Lower leg skin (tissue), 4 donors: ENCODE results near the gene PLD1. TPM values are rescaled to one million over a fixed set of nuclear protein-coding genes. Genes with fewer than 3 reads are reported as not detected.

Source experiments
- DNase-seq, 2 donors: peaks; one replicate each; pipeline ENCODE4 v3.0.0-alpha.2; 2019; ENCODE audit warnings: low spot score in 2 of 2
- H3K4me3 ChIP-seq: fragments of 200-600 bp; sonication (generic); 2 replicates; pipeline ENCODE4 v1.5.1; 2017; ENCODE audit warnings: mild to moderate bottlenecking, low read depth; ENCODE audit not compliant: poor library complexity, severe bottlenecking
- POLR2A ChIP-seq, 2 donors: fragments of 450-650 bp; IDR thresholded peaks; one replicate each; pipeline ENCODE4 v1.6.1; 2016 to 2017; ENCODE audit warnings: antibody characterized with exemption in 2 of 2, mild to moderate bottlenecking in 1 of 2, moderate library complexity in 1 of 2
- WGBS, 2 donors: methylation state at CpG; one replicate each; pipeline ENCODE4 v1.1.5; 2018; 5-methylcytosine and 5-hydroxymethylcytosine counted together
- intact Hi-C: fragments of 100-400 bp; cut with DNase I; formaldehyde crosslinking; loops from one replicate; pipeline ENCODE4 v1.15.0; 2023; ENCODE audit warnings: low total_unique reads
- total RNA-seq, 4 donors: library from RNA; depleted of rRNA; stranded (reverse); fragments of >200 nt; gene quantifications; one replicate each; pipeline ENCODE4 v1.1.0, GENCODE V29; 2016
- TF ChIP-seq, protein P1 (sequence below), 3 donors: fragments of 450-650 bp; IDR thresholded peaks; one replicate each; pipeline ENCODE4 v1.5.1; 2016; ENCODE audit warnings: antibody characterized with exemption in 3 of 3, mild to moderate bottlenecking in 3 of 3, moderate library complexity in 2 of 3

Gene PLD1
- total RNA-seq, 4 donors from 2014 or later = 26.4 to 55.8 (median 48.7) TPM

DNA sequence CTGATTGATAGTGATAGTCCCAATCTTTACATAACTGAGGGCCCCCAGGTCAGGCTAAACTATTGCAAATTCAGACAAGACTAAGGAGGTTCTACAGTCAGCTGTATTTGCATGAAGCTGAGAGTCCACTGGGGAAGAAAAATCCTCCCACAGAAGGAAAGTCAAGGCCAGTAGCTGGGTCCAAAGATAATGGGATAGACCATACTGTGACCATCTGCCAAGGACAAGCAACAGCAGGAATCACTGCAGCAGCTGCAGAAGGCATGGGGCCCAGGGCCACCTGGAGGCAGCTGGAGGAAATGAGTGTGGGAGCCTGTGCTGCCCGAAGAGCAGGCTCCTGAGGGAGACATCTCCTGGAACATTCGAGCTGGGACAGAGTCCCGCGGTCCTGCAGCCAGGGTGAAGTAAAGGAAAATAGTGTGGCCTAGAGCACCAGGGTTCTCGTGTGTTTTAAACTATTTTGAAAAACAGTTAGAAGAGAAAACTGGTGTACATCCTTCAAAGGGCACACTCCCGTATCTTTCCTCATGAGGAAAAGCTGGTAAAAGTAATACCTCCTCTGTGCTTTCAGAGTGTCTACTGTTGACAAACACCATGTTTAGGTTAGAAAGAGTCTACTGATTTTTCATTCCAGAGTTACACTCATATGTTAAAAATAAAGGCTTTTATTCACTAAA, 19.7 kb upstream of the PLD1 start:
- no peak overlapping the region for H3K4me3 ChIP-seq
- intact Hi-C loops = loop anchor here (10.0 kb wide), 1 partner anchor 175 kb away; no protein-coding TSS in a partner anchor
- peak in 1 of 2 donors; percentile 90 for DNase-seq
- 13 to 19% methylated on average over 6 of the region's 6 CpGs for WGBS, 2 donors
- no peak for TF ChIP-seq POLR2A (IDR thresholded peaks at IDR 0.05)
- TF ChIP-seq, protein P1, sequence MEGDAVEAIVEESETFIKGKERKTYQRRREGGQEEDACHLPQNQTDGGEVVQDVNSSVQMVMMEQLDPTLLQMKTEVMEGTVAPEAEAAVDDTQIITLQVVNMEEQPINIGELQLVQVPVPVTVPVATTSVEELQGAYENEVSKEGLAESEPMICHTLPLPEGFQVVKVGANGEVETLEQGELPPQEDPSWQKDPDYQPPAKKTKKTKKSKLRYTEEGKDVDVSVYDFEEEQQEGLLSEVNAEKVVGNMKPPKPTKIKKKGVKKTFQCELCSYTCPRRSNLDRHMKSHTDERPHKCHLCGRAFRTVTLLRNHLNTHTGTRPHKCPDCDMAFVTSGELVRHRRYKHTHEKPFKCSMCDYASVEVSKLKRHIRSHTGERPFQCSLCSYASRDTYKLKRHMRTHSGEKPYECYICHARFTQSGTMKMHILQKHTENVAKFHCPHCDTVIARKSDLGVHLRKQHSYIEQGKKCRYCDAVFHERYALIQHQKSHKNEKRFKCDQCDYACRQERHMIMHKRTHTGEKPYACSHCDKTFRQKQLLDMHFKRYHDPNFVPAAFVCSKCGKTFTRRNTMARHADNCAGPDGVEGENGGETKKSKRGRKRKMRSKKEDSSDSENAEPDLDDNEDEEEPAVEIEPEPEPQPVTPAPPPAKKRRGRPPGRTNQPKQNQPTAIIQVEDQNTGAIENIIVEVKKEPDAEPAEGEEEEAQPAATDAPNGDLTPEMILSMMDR (IDR thresholded peaks at IDR 0.05) = no peak

DNA sequence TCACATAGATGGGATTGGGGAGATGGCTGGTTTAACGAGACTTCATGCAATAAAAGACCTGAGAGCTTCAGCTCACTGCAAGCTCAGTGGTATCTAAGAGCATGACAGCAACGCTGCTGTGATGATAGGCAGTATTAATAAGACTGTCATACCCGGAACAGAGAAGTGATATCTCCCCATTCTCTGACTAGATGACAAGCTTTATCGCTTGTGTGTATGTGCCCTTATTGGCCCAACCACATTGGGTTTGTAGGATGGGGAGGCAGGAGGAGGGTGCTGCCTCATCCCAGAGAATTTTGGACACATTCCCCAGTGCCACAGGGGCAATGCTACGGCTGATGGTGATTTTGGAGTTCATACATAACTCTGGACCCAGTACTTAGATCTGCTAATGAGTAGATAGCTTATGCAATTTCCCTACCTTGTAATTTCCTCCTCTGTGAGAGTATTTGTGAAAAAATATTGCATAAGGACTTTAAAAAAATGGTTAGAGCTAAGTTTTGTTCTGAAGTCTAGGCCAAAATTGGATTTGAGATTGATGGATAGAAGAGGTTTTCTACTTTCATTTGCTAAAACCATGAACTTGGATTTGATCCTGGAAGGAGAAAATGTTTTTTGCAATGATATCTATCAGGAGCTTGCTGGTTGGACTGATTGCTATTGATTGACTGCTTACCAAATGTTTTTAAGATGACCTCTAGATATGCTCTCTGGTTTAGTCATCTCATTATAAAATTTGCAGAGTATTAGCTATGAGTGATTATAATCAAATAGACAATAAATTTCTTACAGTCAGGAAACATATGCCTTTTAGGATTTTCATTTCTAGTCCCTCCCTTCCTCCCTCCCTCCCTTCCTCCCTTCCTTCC, 18.9 kb upstream of the PLD1 start:
- intact Hi-C loops = no loop called here
- WGBS, 2 donors = 71 to 85% methylated on average over 5 of the region's 5 CpGs
- TF ChIP-seq, protein P1 (IDR thresholded peaks at IDR 0.05) = no peak
- no peak for TF ChIP-seq POLR2A (IDR thresholded peaks at IDR 0.05)
- H3K4me3 ChIP-seq = no peak overlapping the region
- DNase-seq = no peak

DNA sequence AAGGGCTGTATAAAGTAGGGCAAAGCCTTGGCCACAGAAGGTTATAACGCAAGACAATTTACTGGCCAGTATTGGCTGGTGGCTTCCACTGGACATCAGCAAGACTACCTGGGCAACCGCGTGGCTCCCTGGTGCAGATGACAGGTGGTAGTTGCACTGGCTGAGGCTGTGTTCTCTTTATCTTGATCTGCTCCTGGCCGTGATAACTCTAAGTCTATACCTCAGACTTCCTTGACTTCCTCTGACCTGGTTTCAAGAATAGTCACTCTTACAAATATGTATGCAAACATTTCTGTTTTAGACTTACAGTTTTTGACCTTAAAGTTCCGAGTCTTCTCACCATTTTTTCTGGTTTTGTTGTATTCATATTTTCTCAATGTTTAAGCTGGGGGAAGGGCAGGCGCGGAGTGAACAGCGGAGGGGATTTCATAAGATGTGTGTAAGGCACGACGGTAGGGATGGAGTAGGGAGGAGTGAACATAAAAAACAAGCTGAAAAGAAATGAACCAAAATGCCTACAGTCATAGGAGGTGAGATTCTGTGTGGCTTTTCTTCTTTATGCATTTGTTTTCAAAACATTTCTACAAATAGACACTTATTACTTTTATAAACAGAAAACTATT, 17.7 kb upstream of the PLD1 start:
- no peak for DNase-seq
- TF ChIP-seq, protein P1 (IDR thresholded peaks at IDR 0.05) = no peak
- no peak for TF ChIP-seq POLR2A (IDR thresholded peaks at IDR 0.05)
- intact Hi-C loops = no loop called here
- 79 to 86% methylated on average over 10 of the region's 10 CpGs for WGBS, 2 donors
- no peak overlapping the region for H3K4me3 ChIP-seq

DNA sequence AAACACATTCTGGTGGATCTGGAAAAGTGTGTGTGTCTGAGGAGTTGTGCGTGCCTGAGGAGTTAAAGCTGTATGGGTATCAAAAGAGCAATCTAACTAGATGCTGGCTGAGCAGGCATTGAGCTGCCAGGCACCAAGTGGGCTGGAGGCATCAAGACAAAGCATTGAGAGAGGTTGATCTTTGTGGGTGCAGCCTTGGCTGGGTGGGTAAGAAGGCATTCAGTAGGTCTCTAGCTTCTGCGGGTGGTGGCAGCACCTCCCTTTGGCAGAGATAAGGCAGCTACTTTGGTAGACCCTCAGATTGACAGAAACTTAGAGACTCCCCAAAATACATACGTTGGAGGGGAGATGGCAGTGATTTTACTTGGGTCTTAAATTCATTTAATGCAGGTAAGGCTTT, 17.1 kb upstream of the PLD1 start:
- no peak for DNase-seq
- 92 to 94% methylated on average over 3 of the region's 3 CpGs for WGBS, 2 donors
- intact Hi-C loops = no loop called here
- H3K4me3 ChIP-seq = no peak overlapping the region
- TF ChIP-seq, protein P1 (IDR thresholded peaks at IDR 0.05) = no peak
- no peak for TF ChIP-seq POLR2A (IDR thresholded peaks at IDR 0.05)

DNA sequence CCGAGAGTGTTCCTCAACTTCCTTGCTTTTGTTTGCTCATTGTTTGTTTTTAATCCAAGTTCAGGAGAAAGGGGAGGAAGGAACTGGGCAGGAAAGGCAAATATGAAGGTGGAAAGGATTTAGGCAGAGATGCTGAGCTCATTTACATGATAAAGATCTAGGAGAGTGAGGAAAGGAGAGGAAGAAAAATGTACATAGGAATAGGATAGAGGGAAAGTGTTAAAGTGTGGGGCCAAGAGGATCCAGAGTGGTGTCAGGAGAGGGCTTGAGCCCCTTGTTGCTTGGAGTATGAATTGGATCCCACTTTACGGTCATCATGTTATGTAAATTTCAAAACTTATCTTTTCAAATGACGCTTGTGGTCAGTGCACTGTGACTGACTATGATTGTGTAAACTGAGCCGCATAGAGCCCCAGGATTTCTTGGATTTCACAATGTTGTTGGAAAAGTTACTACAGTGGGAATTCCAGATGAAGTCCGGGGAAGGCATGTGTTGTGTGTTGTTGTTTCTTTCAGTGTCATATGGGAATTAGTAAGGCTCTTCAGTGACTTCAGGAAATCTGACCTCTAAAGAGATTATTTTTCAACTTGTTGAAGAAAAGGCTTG, 15.0 kb upstream of the PLD1 start:
- no peak overlapping the region for H3K4me3 ChIP-seq
- WGBS, 2 donors = 63% methylated on average over 5 of the region's 5 CpGs
- TF ChIP-seq, protein P1 (IDR thresholded peaks at IDR 0.05) = no peak
- intact Hi-C loops = no loop called here
- no peak for DNase-seq
